ENCODE measurements around the gene GPX3. TPM values are rescaled to one million over a fixed set of nuclear protein-coding genes. Genes with fewer than 3 reads are reported as not detected.

Gene GPX3
- total RNA-seq, 1 experiment from 2014 or later, result 20.4 TPM

GRCh38 chr5:151071021-151071420 lies 50.6 kb downstream of the GPX3 start:
- no peak overlapping the region for H4K8ac ChIP-seq (replicated peaks; ENCODE audit: insufficient read length, low read depth, low read length)
- no peak overlapping the region for H2BK20ac ChIP-seq (ENCODE audit: low read depth, low read length, poor library complexity, severe bottlenecking)
- no peak overlapping the region for H4K91ac ChIP-seq (ENCODE audit: insufficient read length, low read depth, low read length)
- peaks cover 2% of the 10 kb centered on the region for H3K79me1 ChIP-seq (ENCODE audit: insufficient read depth, low read depth, low read length, poor library complexity, severe bottlenecking)
- no peak overlapping the region for H3K23ac ChIP-seq (ENCODE audit: insufficient read length, low read depth, low read length)
- no peak overlapping the region for H2AFZ ChIP-seq (ENCODE audit: low read length)
- H3K56ac ChIP-seq (ENCODE audit: insufficient read length, low read depth, low read length), result no peak overlapping the region
- no peak overlapping the region for H2BK12ac ChIP-seq (ENCODE audit: insufficient read length, low read depth, low read length)
- H3K27me3 Mint-ChIP-seq (ENCODE audit: low read depth), result no peaks in the 10 kb centered on the region
- WGBS (ENCODE audit: extremely low coverage, insufficient read length, low lambda C conversion rate), result no CpG with 5 or more reads among the region's 4 CpGs
- no peak overlapping the region for H2BK15ac ChIP-seq (ENCODE audit: low read depth, low read length)
- no peak overlapping the region for H3K4me3 Mint-ChIP-seq
- no peak overlapping the region for H3K4me2 ChIP-seq (ENCODE audit: insufficient read depth, insufficient read length, low read length)
- no peak overlapping the region for H3T11ph ChIP-seq (ENCODE audit: low read length)
- no peaks in the 10 kb centered on the region for H4K20me1 ChIP-seq (ENCODE audit: control insufficient read depth, insufficient read depth, insufficient read length)
- H3K14ac ChIP-seq (ENCODE audit: insufficient read depth, low read length), result no peak overlapping the region
- TF ChIP-seq CTCF (conservative IDR thresholded peaks at IDR 0.05), result no peak
- no peaks in the 10 kb centered on the region for H3K9me3 Mint-ChIP-seq
- no peak overlapping the region for H2BK5ac ChIP-seq (ENCODE audit: insufficient read length, low read length)
- no peaks in the 10 kb centered on the region for H3K9me3 ChIP-seq (ENCODE audit: control insufficient read depth, low read depth, low read length)
- H3K27ac ChIP-seq (ENCODE audit: insufficient read length, low read depth, low read length), result no peak overlapping the region
- no peak overlapping the region for H3K4ac ChIP-seq (ENCODE audit: low read depth, low read length)
- H3K18ac ChIP-seq (ENCODE audit: insufficient read length, low read depth, low read length), result no peak overlapping the region
- no peaks in the 10 kb centered on the region for H3K23me2 ChIP-seq (ENCODE audit: insufficient read length, low read depth, low read length, poor library complexity, severe bottlenecking)
- DNase-seq, result no peak
- no peaks in the 10 kb centered on the region for H3K79me2 ChIP-seq (ENCODE audit: insufficient read depth, low read length)
- peaks cover 22 to 24% of the 10 kb centered on the region in 2 experiments for H3K4me1 Mint-ChIP-seq
- no peak overlapping the region for H3K9ac ChIP-seq (ENCODE audit: extremely low read depth, insufficient read length, low read length)
- H2AK5ac ChIP-seq (ENCODE audit: insufficient read length, low read length), result no peak overlapping the region
- no peaks in the 10 kb centered on the region for H3K4me1 ChIP-seq (ENCODE audit: insufficient read depth, low read length)
- no peak overlapping the region for H3K27ac Mint-ChIP-seq
- peaks cover 0 to 8% (median 6%) of the 10 kb centered on the region in 3 experiments; a peak in 4 of 7 replicates for H3K36me3 Mint-ChIP-seq (ENCODE audit: insufficient read depth in 1 of 3, low read depth in 3 of 3)
- H2BK120ac ChIP-seq (ENCODE audit: low read depth, low read length, poor library complexity, severe bottlenecking), result no peak overlapping the region
- H3K27me3 ChIP-seq (ENCODE audit: insufficient read depth, low read length), result no peaks in the 10 kb centered on the region
- no peak overlapping the region for H4K5ac ChIP-seq (ENCODE audit: insufficient read length, low read depth, low read length)

All from H9 (cell line).